MG63 (cell line): ENCODE data around the gene RAD18. TPM values are rescaled to one million over a fixed set of nuclear protein-coding genes. Genes with fewer than 3 reads are reported as not detected.

Experiments
- DNase-seq: peaks from one replicate; pipeline ENCODE4 v3.0.0-alpha.2; 2020
- H3K27me3 ChIP-seq: fragments of 250-450 bp; sonication (Bioruptor Pico); 2 replicates; pipeline ENCODE4 v1.5.1; 2020; ENCODE audit warnings: mild to moderate bottlenecking, moderate library complexity
- H3K36me3 ChIP-seq: fragments of 250-450 bp; sonication (Bioruptor Pico); 2 replicates; pipeline ENCODE4 v1.5.1; 2020; ENCODE audit warnings: mild to moderate bottlenecking, moderate library complexity
- H3K4me3 ChIP-seq: fragments of 250-450 bp; sonication (Bioruptor Pico); 2 replicates; pipeline ENCODE4 v1.5.1; 2020; ENCODE audit warnings: mild to moderate bottlenecking, moderate library complexity
- H3K9me3 ChIP-seq: fragments of 250-450 bp; sonication (Bioruptor Pico); 2 replicates; pipeline ENCODE4 v1.5.1; 2020; ENCODE audit warnings: mild to moderate bottlenecking, moderate library complexity
- total RNA-seq: library from RNA; depleted of rRNA; stranded (reverse); fragments of >200 nt; shearing (Covaris generic); gene quantifications from 2 replicates; pipeline ENCODE4 v1.2.3, GENCODE V29; 2014; ENCODE audit warnings: low replicate concordance; rRNA removed

The RAD18 gene
- total RNA-seq, result 8.5 and 11.0 TPM in 2 replicates

DNA sequence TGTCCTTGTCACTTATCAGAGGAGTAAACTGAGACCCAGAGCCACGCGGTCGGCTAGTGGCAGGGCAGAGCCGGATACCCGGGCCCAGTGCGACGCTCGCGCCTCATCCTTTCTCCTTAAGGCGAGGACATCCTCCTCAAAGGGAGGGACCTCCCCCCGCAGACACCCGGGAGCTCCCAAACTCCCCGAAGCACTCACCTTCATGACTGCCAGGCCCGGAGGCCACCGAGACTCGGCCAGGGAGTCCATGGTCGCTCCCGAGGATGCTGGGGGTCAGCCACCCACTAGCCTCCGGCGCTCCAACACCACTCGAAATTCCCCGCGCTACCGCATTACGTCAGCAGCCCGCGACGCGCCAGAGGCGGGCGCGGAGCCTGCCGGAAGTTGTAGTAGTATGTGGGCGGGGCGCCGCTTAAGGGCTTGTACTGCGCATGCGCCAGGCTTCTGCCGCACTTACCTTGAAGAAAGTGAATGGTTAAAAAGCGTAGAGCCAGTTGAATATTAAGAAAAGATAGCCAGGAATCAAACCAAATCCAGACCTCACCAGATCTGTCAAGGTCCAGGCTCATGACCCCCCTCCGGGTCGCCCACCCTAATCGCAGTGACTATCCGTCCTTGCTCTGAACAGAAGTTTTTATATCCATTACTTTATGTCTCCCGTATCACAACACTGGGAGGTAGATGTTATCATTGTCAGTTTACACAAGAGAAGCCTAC, at the start of gene RAD18:
TSS of gene RAD18 (minus strand) at position 336 of the 717 bp plus-strand sequence. CDS start at position 249, 87 bp downstream.
- peak; percentile 82 for DNase-seq
- peak within 1 kb of the TSS; percentile 86 for H3K4me3 ChIP-seq
- H3K9me3 ChIP-seq, result no peaks in the 10 kb centered on the region
- H3K36me3 ChIP-seq, result peaks cover 10% of the 10 kb centered on the region
- H3K27me3 ChIP-seq, result no peaks in the 10 kb centered on the region

DNA sequence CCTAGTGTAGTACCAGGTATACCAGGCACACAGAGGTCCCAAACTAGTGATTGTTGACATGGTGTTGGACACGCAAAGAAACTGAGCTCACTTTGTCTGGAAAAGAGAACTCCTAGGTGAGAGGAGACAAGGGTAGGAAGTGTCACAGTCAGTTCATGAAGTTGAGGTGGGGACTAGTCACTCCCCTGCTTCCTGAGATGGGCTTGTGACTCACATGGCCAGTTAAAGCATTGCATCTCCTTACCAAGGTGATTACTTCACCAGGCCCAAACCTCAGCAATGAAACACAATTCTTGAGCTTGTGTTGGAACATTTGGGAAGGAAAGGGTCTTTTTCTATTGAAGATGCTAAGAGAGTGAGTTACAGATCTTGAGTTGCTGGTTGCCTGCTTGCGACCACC, 49.2 kb upstream of the RAD18 start:
- DNase-seq, result no peak
- no peaks in the 10 kb centered on the region for H3K36me3 ChIP-seq
- H3K4me3 ChIP-seq, result no peak overlapping the region

GRCh38 chr3:9009976-9010545, 46.8 kb upstream of the RAD18 start:
- no peaks in the 10 kb centered on the region for H3K9me3 ChIP-seq
- no peak for DNase-seq
- no peaks in the 10 kb centered on the region for H3K27me3 ChIP-seq
- no peak overlapping the region for H3K4me3 ChIP-seq
- H3K36me3 ChIP-seq, result no peaks in the 10 kb centered on the region

More for the DNA sequence above, 49.2 kb upstream of the RAD18 start:
- Histone ChIP-seq H3K9me3 (no peaks in the 10 kb centered on the region), H3K27me3 (no peaks in the 10 kb centered on the region)

DNA sequence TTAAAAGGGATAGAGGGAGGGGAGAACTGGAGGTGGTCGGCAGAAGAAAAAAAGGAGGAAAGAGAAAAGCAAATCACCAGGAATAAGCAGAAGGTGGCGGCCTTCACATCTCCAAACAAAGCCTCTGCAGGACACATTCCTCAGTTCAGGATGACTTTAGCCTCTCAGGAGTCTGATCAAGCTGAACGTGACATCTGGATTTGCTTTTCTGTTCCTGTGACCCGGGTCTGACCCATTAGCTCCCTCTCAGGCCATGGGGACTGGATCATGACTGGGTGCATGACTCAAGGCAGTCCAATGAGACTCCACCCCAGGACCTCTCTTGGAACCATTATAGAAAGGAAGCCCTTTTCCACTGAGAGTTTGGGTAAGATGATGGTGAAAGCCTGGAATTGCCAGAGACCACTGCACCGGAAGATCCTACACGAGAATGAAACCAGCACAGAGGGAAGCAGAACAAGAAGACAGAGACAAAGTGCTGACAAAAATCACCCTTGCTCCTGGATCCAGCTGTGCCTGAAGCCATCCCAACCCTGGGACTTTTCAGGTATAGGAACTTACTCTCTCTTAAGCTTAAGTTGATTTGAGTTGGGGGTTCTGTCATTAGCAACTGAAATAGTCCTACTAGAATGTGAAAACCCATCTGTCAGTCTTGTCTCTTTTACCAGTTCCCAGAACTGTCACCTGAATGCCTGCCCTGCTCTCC, 45.4 kb upstream of the RAD18 start:
- no peak overlapping the region for H3K4me3 ChIP-seq
- H3K9me3 ChIP-seq, result no peaks in the 10 kb centered on the region
- no peaks in the 10 kb centered on the region for H3K36me3 ChIP-seq
- no peaks in the 10 kb centered on the region for H3K27me3 ChIP-seq
- no peak for DNase-seq

GRCh38 chr3:9007928-9008327, 44.7 kb upstream of the RAD18 start:
- Histone ChIP-seq H3K36me3 (no peaks in the 10 kb centered on the region), H3K9me3 (no peaks in the 10 kb centered on the region), H3K4me3 (no peak overlapping the region), H3K27me3 (no peaks in the 10 kb centered on the region)
- no peak for DNase-seq

GRCh38 chr3:9007213-9007612, 43.9 kb upstream of the RAD18 start:
- no peaks in the 10 kb centered on the region for H3K36me3 ChIP-seq
- H3K4me3 ChIP-seq, result no peak overlapping the region
- no peaks in the 10 kb centered on the region; the same call in 1 of the 2 replicates for H3K27me3 ChIP-seq
- DNase-seq, result no peak
- no peaks in the 10 kb centered on the region for H3K9me3 ChIP-seq

DNA sequence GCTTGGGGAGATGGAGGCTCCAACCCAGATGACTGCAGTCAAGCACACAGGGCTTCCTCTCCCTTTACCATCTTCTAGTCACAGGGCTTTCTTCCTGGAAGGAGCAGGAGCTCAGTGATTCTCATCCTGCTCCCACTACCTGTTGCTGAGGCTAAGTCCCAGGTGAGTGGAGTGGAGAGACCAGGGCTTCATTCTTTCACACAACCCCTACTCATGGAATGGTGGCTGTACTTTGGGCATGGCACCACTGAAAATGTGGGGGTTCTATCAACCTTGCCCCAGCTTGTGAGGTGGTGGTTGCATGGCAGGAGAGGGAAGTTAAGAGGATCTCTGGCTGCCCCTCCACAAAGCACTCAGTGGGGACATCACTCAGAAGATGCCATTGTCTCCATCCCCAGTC, 36.8 kb upstream of the RAD18 start:
- Histone ChIP-seq H3K4me3 (no peak overlapping the region), H3K9me3 (no peaks in the 10 kb centered on the region), H3K27me3 (no peaks in the 10 kb centered on the region; the same call in 1 of the 2 replicates), H3K36me3 (no peaks in the 10 kb centered on the region)
- DNase-seq, result no peak

DNA sequence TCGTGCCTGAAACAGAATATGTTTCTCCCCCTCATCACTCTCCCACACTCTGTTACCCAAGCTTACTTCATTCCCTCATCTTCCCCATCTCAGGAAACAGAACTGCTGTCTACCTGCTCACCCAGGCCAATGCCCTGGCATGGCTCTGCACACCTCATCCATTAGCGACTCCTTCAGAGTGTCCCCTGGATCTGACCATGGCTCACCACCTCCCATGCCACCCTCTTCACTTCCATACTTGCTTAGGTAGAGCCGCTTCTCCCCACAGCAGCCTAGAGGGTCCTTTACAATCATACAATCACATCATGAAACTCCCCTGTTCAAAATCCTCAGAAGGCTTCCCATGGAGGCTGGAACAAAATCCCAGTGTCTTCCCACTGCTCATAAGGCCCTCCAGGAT, 33.9 kb upstream of the RAD18 start:
- no peaks in the 10 kb centered on the region; the same call in 1 of the 2 replicates for H3K27me3 ChIP-seq

DNA sequence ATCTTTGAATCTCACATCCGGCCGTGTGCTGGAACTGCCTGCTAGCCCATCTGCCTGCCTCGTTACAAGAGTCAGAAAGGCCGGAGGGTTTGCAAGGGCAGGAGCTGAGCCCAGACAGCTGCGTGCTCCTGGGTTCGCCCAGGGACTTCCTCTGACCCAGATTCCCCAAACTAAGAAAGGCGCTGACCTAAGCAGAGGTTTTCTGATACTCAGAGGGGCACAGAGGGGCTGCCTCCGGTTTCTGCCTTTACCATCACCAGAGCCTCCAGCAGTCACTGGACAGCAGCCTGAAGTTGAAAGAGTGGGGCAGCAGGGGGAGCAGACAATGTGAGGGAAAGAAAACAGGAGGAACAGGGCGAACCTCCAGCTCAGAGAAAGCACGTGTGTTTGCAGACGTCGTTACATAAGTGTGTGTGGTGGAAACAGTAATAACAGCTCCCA, 33.4 kb upstream of the RAD18 start:
- H3K4me3 ChIP-seq, result no peak overlapping the region
- H3K9me3 ChIP-seq, result no peaks in the 10 kb centered on the region
- no peak for DNase-seq
- H3K36me3 ChIP-seq, result no peaks in the 10 kb centered on the region
- H3K27me3 ChIP-seq, result no peaks in the 10 kb centered on the region

More for the DNA sequence above, 33.9 kb upstream of the RAD18 start:
- Histone ChIP-seq H3K36me3 (no peaks in the 10 kb centered on the region), H3K9me3 (no peaks in the 10 kb centered on the region), H3K4me3 (no peak overlapping the region)
- DNase-seq, result no peak

GRCh38 chr3:8996216-8996615, 32.9 kb upstream of the RAD18 start:
- Histone ChIP-seq H3K27me3 (no peaks in the 10 kb centered on the region), H3K4me3 (no peak overlapping the region), H3K9me3 (no peaks in the 10 kb centered on the region), H3K36me3 (no peaks in the 10 kb centered on the region)
- DNase-seq, result no peak

GRCh38 chr3:8994226-8994625, 31.0 kb upstream of the RAD18 start:
- Histone ChIP-seq H3K4me3 (no peak overlapping the region), H3K27me3 (no peaks in the 10 kb centered on the region), H3K36me3 (no peaks in the 10 kb centered on the region), H3K9me3 (no peaks in the 10 kb centered on the region)
- no peak for DNase-seq

DNA sequence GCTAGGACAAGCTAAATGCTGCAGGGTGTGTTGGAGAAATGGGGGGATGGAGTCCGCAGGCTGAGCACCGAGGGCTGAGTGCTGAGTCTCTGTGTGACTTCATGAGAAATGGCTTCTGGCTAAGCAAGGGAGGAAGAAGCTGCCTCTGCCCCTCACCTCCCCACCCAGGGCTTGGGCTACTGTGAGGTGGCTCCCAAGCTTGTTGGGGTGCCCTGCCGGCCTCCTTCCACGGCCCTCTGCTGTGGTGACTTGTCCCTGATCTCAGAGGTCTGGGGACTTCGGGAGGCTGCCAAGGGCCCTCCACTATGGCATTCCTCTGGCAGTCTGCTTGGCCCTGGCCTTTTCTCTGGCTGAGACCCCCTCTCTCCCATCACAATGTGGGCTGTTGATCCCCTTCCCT, 30.1 kb upstream of the RAD18 start:
- H3K9me3 ChIP-seq, result no peaks in the 10 kb centered on the region
- no peak for DNase-seq
- no peaks in the 10 kb centered on the region for H3K27me3 ChIP-seq
- no peaks in the 10 kb centered on the region for H3K36me3 ChIP-seq
- H3K4me3 ChIP-seq, result no peak overlapping the region

- Histone ChIP-seq H3K36me3 (no peaks in the 10 kb centered on the region), H3K9me3 (no peaks in the 10 kb centered on the region), H3K27me3 (no peaks in the 10 kb centered on the region), H3K4me3 (no peak overlapping the region)
- DNase-seq, result no peak
Observed at GRCh38 chr3:8992854-8993253, 29.6 kb upstream of the RAD18 start.

DNA sequence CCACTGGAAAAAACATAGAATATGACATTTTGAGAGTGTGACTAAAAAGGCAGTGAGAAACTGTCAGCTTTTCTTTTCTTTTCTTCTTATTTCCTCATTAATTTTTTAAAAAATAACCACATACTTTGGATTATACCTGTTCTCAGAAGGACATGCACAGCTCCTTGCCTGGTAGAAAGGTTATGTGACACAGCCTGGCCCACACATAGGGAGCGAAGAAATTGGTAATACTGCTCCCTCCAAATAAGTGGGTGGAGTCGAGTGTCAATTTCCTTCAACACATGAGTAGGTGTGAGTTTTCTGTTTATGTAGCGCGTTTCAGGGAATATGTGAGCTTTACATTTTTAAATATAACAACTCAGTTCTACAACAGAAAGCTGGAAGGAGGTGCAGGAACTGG, 28.9 kb upstream of the RAD18 start:
- H3K4me3 ChIP-seq, result no peak overlapping the region
- no peaks in the 10 kb centered on the region for H3K27me3 ChIP-seq
- no peaks in the 10 kb centered on the region for H3K36me3 ChIP-seq
- H3K9me3 ChIP-seq, result no peaks in the 10 kb centered on the region
- no peak for DNase-seq

DNA sequence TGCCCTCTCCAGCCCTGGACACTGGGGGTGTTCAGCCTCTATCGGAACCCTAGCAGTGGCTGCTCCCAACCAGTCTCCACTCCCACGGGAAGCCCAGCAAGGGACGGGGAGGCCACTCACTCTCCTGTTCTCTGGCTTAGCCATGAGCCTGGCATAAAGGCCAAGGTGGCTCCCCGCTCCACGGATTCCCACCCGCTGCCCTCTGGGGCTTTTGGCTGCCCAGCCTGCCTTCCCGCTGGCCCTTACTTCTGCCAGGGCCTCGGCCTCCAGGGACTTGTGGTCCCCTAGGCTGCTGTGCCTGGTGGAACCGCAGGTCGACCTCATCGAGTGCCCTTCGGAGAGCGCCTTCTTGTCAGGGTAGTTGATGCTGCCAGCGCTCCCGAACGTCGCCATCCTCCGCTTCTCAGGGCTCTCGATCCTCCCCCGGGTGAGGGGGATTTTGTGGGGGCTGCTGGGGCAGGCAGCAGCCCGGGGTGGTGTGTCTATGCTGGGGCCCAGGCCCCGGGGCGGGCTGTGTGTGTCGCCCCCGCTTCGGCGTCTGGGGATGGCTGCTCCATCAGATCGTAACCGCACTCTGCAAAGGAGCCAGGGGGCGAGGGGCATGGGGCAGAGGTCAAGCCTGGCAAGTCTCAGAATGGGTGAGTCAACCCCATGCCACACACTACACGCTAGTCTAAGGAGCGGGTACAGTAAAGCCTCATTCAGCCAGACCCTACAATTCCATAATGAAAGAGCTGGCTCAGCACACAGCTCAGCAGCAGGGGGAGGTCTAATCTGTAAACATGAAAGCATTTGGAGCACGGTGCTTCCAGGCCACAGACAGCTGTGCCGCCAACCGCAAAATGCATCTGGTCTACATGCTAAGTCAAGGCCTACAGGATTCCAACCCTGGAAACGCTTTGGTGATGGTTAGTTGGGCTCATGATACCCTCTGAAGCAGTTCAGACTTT, 27.3 kb upstream of the RAD18 start:
- Histone ChIP-seq H3K4me3 (no peak overlapping the region), H3K9me3 (no peaks in the 10 kb centered on the region), H3K27me3 (no peaks in the 10 kb centered on the region), H3K36me3 (no peaks in the 10 kb centered on the region)
- peak; percentile 59 for DNase-seq

- no peak for DNase-seq
- H3K4me3 ChIP-seq, result no peak overlapping the region
- no peaks in the 10 kb centered on the region for H3K36me3 ChIP-seq
- no peaks in the 10 kb centered on the region for H3K27me3 ChIP-seq
- H3K9me3 ChIP-seq, result no peaks in the 10 kb centered on the region
Observed at GRCh38 chr3:8988791-8989558, 25.7 kb upstream of the RAD18 start.
